NOMO-1 treated with DMSO at 0.1 percent for 48 hours (cell line): ENCODE data around the gene SMIM43.
"Not testable (repeated sequence)": the region's sequence is repeated elsewhere in the genome, so short reads cannot be mapped to it uniquely, and the experiment has no call there.

Experiments
- DNase-seq: peaks from one replicate; lab custom pipeline; 2025; ENCODE audit not compliant: unreplicated experiment; lab: John Stamatoyannopoulos, UW

The SMIM43 gene

DNA sequence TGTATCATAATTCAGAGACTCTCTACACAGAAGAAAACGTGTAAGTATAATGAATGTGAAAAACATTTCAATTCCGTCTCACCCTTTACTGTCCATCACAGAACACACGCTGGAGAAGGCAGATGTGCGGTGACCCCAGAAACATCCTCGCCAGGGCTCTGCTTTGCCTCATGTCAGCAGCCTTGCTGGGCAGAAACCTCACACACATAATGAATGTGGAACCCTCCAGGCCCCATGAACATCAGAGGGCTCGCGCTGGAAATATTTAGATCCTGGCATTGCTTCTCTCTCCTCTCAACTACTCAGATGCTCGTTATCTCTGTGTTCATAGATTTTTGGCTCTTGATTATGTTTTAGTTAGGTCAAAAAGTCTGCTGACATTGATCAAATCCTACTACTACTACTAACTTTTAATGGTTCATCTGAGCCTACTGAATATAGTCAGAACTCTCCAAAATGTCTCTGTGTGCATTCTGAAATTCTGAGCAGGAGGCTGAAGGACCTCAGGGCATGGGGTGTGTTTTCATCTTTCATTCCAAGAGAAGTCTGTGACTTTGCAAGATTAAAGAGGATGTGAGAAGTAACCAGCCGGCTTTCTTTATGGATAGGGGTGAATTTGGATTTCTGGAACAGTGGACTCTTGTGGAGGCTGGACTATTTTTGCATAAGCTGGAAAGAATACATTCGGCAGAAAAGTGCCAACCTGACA, 27.0 kb downstream of the SMIM43 start:
- no peak for DNase-seq

DNA sequence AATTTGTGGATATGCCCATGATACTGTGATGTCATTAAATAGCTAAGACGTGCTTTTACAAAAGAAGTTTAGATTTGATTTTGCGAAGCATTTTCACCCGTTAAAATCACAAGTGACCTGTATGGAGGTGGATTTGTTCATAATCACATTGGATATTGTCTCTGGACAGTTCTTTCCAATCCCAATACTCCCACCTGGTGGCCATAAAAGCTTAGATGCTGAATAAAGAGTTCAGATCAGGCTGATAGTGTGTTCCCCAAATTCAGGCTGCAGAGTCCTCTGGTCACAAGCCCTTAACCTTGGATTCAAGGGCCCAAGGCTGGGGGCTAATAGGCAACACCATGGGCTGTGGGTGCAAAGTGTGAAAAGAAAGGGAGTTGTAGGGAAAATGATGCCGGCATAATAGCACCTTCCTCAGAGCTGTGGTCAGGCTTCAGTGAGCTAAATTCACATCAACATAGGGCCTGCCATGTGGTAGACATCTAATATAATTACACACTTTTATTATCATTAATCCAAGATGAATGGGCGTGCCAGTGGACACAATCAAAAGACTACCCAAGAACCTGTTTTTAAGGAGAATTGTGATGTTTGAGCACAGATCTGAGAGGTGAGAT, 28.1 kb downstream of the SMIM43 start:
- DNase-seq = no peak

DNA sequence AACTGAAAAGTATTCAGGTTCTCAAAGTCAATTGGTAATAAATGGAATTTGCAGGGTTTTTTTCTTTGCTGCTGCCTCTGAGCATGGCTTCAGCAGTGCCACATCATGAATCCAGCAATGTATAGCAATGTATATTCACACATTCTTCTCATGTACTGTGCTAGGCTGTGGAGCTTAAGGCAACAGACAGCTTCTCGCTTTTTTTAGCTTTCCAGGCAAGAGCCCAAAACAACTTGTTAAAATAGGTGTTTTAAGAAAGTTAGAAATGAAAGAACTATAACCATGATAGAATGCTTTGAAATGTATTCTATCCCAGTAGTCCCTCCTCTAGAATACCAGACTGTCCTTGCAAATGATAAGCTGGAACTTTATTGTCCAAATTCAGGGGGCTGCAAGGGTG, 30.4 kb downstream of the SMIM43 start:
- DNase-seq = no peak

DNA sequence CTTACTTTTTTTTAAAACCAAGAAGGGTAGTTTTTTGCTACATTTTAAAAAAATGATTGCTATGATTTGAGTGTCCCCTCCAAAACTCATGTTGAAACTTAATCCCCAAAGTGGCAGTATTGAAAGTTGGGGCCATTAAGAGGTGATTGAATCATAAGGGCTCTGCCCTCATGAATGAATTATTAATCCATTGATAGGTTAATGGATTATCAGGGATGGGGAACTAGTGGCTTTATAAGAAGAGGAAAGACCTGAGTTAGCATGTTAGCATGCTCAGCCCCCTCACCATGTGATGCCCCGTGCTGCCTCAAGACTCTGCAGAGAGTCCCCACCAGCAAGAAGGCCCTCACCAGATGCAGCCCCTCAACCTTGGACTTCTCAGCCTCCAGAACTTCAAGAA, 31.0 kb downstream of the SMIM43 start:
- no peak for DNase-seq

DNA sequence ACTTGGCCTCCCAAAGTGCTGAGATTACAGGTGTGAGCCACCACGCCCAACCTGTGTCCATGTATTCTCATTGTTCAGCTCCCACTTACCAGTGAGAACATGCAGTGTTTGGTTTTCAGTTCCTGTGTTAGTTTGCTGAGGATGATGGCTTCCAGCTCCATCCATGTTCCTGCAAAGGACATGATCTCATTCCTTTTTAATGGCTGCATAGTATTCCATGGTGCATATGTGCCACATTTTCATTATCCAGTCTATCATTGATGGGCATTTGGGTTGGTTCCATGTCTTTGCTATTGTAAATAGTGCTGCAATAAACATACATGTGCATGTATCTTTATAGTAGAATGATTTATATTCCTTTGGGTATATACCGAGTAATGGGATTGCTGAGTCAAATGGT, 35.2 kb downstream of the SMIM43 start:
- DNase-seq = not testable (repeated sequence)

DNA sequence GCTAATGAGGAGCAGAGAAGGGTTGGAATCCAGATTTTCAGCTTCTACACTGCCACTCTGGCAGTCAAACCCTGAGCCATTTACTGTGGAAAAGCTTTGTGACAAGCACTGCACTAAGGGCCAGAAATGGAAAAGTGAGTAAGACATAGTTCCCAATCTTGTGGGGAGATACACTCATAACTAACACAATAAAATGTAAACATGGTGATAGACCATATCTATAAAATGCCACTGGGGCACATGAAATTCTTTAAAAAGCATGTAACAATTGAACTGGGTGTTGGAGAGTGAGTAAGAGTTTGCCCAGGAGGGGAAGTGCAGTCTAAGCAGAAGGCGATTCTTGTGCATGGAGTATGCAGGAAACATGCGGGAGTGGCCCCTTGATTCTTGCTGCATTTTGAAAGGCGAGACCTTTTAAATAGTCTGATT, 36.2 kb downstream of the SMIM43 start:
- no peak for DNase-seq

DNA sequence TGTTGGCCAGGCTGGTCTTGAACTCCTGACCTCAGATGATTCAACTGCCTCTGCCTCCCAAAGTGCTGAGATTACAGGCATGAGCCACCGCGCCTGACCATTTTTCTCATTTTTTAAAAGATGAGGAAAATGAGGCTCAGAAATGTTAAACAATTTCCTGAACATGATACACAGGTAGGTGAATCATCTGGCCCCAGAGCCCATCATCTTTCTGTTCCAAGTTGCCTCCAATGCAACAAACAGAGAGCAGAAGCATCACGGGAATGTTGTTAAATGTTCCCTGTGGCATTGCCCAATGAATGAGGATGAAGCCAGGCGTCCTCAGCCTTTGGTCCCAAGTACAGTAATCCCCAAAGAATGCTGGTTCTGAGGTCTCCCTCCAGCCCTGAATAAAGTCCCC, 36.9 kb downstream of the SMIM43 start:
- no peak for DNase-seq

DNA sequence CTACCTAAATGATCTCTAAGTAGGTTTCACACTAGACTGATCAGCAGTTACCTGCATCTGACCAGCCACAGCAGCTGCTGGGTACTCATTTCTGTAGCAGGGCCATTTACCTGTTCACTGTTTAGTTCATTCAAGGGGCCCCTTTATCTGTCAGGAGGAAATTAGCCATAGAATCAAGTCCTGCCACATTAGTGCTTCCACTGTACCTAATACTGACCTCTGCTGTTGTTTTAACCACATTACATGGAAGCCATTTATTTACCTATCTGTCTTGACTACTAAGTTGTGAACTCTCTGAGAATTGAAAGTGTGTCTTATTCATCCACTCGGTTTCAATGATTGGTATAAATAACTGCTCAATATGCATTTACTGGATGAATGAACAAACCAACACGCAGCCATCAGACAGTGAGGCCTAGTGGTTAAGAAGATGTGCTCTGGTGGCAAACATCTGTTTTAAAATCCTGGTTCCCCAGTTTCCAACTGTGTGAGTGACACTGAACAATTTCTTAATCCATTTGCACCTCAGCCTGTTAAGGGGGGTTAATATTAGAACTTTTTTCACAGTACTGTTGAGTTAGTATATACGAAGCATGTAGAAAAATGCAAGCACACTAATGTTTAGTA, 38.2 kb downstream of the SMIM43 start:
- peak; percentile 53 for DNase-seq

DNA sequence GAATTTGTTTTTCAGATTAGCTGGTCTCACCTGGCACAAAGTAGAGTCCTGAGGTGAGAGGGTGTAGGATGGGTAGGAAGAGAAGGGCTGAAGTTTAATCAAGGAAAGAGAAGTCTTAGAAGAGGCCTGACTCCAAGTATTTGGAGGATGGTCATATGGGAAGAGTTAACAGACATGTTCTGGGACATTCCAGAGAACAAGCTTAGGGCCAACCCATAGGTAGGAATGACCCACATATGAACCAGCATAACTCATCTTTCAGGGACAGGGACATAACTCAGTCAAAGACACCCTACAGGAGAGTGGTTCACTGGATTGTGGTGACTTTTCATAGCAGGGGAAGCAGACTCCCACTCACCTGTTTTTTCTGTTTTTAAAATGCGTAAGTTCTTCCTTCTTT, 40.3 kb downstream of the SMIM43 start:
- DNase-seq = no peak

DNA sequence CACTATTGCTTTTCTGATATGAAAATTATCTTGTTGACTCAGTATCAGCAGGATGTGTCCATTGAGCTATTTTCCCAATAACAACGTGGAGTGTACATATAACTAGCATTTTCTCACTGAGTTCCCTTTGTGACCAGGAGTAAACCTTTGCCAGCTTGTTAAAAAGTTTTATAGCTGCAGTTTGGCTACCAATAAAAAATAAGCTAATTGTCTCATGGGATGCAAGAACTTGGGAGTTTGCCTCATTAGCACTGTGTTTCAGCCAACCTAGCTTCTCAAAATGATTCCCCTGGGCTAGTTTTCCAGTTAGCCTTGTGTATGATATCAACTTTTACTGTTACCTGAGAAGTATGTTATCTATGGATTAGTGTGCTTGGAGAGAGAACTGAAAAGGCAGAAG, 43.3 kb downstream of the SMIM43 start:
- no peak for DNase-seq

DNA sequence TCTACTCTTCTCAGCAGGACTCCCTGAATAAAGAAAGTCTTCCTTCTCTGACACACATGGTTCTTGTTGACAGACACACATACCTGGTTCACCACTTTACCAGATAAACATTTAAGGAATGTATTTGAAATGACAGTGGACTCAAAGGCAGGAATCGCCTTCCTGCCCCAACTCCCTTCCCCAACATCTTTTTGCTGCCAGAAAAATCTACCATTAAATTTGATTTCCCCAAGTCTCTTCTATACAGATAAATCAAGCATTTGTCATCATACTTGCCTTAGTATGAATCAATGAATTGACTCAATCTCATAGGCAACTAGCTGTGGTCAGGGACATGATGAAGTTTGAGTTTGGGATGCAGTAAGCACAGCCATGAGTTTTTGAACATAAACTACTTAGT, 44.9 kb downstream of the SMIM43 start:
- no peak for DNase-seq

DNA sequence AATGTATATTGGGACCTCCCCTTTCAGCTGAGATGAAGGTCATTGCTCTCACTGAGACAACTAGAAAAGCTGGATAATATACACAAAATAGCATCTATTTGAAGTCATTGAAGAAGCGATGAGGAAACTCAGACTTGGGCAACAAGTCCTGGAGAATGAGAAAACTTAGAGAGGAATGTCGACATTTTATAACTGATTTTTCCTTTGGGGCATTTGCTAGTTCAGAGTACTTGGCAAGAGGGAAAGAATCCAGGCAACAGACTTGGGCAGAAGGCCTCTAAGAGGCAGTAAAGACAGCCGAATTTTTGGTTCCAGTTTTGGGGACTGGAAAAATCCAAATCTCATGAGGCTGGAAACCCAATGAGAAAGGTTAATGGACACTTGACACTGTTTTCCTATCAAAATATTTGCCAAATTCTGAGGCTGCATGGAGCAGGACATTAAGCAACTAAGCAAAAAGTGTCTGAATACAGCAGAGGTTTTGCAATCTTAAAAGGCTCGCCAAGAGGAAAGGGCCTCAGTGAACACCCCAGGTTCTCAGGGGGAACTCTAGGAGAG, 47.2 kb downstream of the SMIM43 start:
- DNase-seq = no peak

DNA sequence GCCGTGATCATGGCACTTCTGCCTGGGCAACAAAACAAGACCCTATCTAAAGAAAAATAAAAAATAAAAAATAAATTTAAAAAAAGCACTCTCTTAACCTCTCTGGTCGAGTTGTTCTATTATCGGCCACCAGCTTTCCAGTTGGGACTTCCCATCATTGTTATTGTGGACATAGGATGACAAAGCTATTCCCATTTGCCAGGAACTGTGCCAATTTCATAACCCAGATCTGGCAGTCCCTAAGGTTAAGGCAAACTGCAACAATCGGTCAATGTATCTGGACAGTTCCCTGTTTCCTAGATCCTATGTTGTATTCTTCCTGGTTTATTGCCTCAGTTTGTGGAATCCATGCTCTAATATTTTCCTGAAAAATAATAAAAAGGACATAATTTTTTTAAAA, 50.4 kb downstream of the SMIM43 start:
- no peak for DNase-seq

DNA sequence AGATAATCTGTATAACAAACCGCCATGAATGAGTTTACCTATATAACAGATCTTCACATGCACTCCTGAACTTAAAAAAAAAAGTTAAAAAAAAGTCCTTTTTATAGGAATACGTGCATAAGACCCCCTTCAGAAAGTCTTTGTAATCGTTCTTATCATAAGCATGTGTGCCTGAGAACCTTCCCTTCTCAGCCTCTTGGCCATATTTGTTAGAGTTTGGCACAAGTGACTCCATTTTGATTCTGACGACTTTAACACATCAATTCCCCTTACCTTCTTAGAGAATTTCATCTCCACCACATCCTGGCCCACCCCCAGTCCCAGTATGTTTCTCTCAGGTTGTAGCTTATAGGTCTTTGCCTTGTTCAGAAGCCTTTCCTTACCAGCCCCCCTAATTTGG, 52.2 kb downstream of the SMIM43 start:
- DNase-seq = no peak

DNA sequence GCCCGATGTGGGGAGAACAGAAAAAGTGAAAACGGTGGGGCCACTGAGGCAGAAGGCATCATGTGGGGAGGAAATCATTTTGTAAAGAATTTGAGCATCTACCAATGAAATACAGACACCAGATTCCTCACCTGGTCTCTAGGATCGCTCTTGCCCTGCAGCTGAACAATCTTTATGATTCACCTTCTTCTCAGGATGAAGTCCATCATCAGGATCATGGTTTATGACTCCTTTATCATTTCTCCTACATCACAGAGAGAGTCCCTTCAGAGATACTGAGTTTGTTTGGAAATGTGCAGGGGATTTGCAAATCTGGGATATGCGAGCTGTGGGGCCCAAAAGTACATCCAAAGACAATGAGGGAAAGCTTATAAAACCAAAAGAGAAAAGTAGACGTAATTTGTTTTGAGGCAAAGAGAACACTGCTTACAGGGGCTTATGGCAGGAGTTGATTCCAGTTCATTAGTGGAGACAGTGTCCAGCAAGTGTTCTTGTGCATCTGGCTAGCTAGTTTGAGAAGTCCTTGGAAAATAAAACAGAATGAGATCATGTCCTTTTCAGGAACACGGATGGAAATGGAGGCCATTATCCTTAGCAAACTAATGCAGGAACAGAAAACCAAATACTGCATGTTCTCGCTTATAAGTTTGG, 52.8 kb downstream of the SMIM43 start:
- no peak for DNase-seq

DNA sequence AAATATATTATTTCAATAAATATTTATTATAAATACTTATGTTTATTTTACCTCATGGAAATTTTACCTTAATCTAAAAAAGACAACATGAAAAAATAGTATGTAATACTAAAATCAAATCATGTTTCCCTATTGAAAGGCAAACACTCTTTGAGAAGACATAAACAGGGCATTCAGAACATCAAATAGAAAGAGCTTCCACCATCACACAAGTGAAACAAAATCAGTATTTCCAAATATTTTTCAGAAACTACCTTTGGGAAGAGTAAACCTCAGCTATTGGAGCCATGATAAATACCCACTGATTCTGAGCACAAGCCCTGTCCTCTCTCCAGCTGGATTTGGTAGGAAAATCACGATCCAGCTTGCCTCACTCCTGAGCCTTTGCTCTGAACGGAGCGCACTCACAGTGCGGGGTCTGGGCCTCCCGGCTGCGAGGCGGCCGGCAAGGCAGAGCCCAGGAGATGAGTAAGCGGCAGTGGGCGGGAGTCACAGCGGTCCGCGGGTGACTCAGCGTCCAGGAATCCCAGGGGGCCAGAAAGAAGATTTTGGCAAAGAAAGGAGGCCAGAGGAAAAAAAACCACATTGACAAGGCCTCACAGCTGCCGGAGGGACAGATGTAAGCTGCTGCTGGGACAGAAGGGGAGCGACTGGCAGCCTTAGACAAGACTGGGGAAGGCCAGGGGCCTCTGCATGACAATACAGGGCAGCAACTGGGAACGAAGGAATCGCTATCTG, 53.5 kb downstream of the SMIM43 start:
- DNase-seq = peak; percentile 34

DNA sequence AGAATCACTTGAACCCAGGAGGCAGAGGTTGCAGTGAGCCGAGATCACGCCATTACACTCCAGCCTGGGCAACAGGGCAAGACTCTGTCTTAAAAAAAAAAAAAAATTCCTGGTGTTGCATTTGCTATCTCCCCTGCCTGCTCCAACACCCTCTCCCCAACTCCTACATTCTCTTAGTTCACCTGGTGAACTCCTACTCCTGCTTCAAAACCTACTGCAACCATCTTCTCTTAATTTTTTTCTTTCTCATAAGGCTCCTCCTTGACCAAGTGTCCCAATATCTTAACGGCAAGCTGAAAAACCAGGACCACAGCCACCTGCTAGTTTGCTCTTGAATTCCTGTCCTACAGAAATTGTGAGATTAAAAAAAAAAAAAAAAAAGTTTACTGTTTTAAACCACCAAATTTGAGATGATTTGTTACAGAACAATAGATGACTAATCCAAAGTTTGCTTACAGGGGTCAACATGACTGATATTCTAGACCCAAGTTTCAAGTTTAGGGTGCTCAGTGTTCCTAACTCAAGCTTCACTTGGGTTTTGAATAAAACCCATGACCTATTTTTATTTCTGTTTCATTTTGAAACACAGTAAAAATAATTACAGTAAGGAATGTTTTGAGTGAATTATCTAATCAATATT, 55.1 kb downstream of the SMIM43 start:
- no peak for DNase-seq
